Measurements from ENCODE around the gene IPPK. TPM values are rescaled to one million over a fixed set of nuclear protein-coding genes. Genes with fewer than 3 reads are reported as not detected.
"Not testable (repeated sequence)": the region's sequence is repeated elsewhere in the genome, so short reads cannot be mapped to it uniquely, and the experiment has no call there.

Gene IPPK
- total RNA-seq, 2 donors from 2014 or later = 10.3 to 14.0 TPM

DNA sequence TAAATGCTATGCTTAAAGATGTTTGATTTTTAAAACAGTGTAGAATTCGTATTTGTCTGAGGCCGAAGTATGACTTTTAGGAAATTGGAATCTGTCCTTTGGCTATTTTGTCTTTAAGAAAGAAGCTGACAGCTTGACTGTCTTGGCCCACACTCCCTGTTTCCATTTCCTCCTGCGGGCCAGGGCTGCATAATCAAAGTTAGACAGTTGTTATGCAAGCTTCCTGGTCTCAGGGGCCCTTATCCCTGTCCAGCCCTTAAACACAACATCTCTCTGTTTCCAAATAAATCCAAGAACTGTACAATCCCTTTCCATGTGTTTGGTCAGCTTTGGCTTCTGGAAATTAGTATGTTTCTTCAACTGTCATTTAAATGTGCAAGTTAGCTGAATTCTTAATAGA is 79.6 kb downstream of the IPPK start:
- Histone ChIP-seq H3K27ac (no peak overlapping the region), H3K4me3 (no peak overlapping the region), H3K36me3 (no peaks in the 10 kb centered on the region), H3K9me3 (no peaks in the 10 kb centered on the region), H3K4me1 (replicated peaks) (no peaks in the 10 kb centered on the region), H3K27me3 (replicated peaks; ENCODE audit: insufficient read depth) (no peaks in the 10 kb centered on the region)
- WGBS = 4% methylated on average over 3 of the region's 3 CpGs
- no peak for DNase-seq (ENCODE audit: low spot score)
- TF ChIP-seq POLR2A (IDR thresholded peaks at IDR 0.05) = no peak
- TF ChIP-seq POLR2AphosphoS5 (IDR thresholded peaks at IDR 0.05) = peak; percentile 54
- intact Hi-C loops (cut with DNase I) = no loop called here

DNA sequence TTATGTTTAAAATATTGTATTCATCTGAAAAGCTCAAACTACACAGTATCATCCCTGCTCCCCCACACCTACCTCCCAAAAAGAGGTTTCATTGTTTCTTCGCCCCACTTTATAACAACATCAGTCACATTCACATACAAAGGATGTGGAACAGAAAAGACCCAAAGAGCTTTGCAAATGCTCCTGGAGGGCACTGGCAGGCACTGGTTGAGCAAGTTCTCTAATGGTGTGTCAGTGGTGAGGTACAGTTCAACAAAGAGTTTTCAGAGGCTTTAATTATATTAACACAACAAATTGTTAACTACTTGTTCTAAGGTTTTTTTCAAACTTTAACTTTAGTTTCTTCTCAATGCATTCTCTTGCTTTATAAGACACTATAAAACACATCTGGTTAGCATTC is 80.0 kb downstream of the IPPK start:
- DNase-seq (ENCODE audit: low spot score) = no peak
- Histone ChIP-seq H3K36me3 (no peaks in the 10 kb centered on the region), H3K4me1 (replicated peaks) (no peaks in the 10 kb centered on the region), H3K27me3 (replicated peaks; ENCODE audit: insufficient read depth) (no peaks in the 10 kb centered on the region), H3K27ac (no peak overlapping the region), H3K9me3 (no peaks in the 10 kb centered on the region), H3K4me3 (no peak overlapping the region)
- TF ChIP-seq POLR2AphosphoS5 (IDR thresholded peaks at IDR 0.05) (no peak), POLR2A (IDR thresholded peaks at IDR 0.05) (no peak)
- TF ChIP-seq, protein P1, sequence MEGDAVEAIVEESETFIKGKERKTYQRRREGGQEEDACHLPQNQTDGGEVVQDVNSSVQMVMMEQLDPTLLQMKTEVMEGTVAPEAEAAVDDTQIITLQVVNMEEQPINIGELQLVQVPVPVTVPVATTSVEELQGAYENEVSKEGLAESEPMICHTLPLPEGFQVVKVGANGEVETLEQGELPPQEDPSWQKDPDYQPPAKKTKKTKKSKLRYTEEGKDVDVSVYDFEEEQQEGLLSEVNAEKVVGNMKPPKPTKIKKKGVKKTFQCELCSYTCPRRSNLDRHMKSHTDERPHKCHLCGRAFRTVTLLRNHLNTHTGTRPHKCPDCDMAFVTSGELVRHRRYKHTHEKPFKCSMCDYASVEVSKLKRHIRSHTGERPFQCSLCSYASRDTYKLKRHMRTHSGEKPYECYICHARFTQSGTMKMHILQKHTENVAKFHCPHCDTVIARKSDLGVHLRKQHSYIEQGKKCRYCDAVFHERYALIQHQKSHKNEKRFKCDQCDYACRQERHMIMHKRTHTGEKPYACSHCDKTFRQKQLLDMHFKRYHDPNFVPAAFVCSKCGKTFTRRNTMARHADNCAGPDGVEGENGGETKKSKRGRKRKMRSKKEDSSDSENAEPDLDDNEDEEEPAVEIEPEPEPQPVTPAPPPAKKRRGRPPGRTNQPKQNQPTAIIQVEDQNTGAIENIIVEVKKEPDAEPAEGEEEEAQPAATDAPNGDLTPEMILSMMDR (IDR thresholded peaks at IDR 0.05) = no peak
- intact Hi-C loops (cut with DNase I) = no loop called here
- WGBS = 44% methylated on average over 1 of the region's 1 CpG

DNA sequence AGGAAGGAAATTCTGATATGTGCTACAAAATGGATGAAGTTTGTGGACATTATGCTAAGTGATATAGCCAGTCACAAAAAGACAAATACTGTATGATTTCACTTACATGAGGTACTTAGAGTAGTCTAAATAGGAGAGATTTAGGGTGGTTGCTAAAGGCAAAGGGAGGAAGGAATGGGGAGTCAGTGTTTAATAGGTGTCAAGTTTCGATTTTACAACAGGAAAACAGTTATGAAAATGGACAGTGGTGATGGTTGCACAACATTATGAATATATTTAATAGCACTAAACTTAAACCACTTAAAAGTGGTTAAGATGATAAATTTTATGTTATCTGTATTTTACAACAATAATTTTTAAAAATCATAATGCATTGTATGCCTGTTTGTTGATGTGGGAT is 93.8 kb downstream of the IPPK start:
- no peaks in the 10 kb centered on the region for H3K4me1 ChIP-seq (replicated peaks)
- no peak for DNase-seq (ENCODE audit: low spot score)
- no peak overlapping the region for H3K4me3 ChIP-seq
- no peaks in the 10 kb centered on the region for H3K27me3 ChIP-seq (replicated peaks; ENCODE audit: insufficient read depth)
- WGBS = 49% methylated on average over 1 of the region's 1 CpG
- TF ChIP-seq POLR2AphosphoS5 (IDR thresholded peaks at IDR 0.05) (no peak), POLR2A (IDR thresholded peaks at IDR 0.05) (no peak)
- TF ChIP-seq, protein P1 (IDR thresholded peaks at IDR 0.05) = no peak
- H3K9me3 ChIP-seq = no peaks in the 10 kb centered on the region
- intact Hi-C loops (cut with DNase I) = no loop called here
- H3K36me3 ChIP-seq = no peaks in the 10 kb centered on the region
- H3K27ac ChIP-seq = no peak overlapping the region

DNA sequence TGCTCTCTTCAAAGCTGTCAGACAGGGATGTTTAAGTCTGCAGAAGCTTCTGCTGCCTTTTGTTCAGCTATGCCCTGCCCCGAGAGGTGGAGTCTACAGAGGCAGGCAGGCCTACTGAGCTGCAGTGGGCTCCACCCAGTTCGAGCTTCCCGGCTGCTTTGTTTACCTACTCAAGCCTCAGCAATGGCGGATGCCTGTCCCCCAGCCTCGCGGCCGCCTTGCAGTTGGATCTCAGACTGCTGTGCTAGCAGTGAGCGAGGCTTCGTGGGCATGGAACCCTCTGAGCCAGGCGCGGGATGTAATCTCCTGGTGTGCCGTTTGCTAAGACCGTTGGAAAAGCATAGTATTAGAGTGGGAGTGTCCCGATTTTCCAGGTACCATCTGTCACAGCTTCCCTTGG is 96.3 kb downstream of the IPPK start:
- intact Hi-C loops (cut with DNase I); H3K4me3 ChIP-seq; H3K9me3 ChIP-seq; H3K27me3 ChIP-seq (replicated peaks; ENCODE audit: insufficient read depth); H3K4me1 ChIP-seq (replicated peaks); H3K36me3 ChIP-seq; DNase-seq (ENCODE audit: low spot score); H3K27ac ChIP-seq: not testable (repeated sequence)
- 95% methylated on average over 14 of the region's 14 CpGs for WGBS

DNA sequence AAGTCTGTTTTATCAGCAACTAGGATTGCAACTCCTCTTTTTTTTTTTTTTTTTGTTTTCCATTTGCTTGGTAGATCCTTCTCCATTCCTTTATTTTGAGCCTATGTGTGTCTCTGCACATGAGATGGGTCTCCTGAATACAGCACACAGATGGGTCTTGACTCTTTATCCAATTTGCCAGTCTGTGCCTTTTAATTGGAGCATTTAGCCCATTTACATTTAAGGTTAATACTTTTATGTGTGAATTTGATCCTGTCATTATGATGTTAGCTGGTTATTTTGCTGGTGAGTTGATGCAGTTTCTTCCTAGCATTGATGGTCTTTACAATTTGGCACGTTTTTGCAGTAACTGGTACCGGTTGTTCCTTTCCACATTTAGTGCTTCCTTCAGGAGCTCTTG is 98.1 kb downstream of the IPPK start:
- H3K36me3 ChIP-seq; DNase-seq (ENCODE audit: low spot score); H3K27ac ChIP-seq; intact Hi-C loops (cut with DNase I); H3K4me1 ChIP-seq (replicated peaks); H3K9me3 ChIP-seq; H3K4me3 ChIP-seq; H3K27me3 ChIP-seq (replicated peaks; ENCODE audit: insufficient read depth): not testable (repeated sequence)
- 89% methylated on average over 2 of the region's 2 CpGs for WGBS

DNA sequence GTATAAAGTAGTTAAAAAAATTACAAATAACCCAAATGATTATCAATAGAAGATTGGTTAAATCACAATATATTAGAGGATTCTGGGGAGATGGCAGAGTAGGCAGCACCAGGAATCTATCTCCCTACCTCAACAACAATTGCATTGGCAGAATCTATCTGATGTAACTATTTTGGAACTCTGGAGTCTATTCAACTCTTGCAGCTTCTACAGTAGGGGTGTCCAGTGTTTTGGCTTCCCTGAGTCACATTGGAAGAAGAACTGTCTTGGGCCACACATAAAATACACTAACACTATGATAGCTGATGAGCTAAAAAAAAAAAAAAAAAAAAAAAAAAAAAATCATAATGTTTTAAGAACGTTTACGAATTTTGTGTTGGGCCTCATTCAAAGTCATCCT is 104.9 kb downstream of the IPPK start:
- no peaks in the 10 kb centered on the region for H3K4me1 ChIP-seq (replicated peaks)
- TF ChIP-seq POLR2AphosphoS5 (IDR thresholded peaks at IDR 0.05) (no peak), POLR2A (IDR thresholded peaks at IDR 0.05) (no peak)
- no peaks in the 10 kb centered on the region for H3K27me3 ChIP-seq (replicated peaks; ENCODE audit: insufficient read depth)
- no peak overlapping the region for H3K27ac ChIP-seq
- no peaks in the 10 kb centered on the region for H3K9me3 ChIP-seq
- no peaks in the 10 kb centered on the region for H3K36me3 ChIP-seq
- WGBS = 58% methylated on average over 2 of the region's 2 CpGs
- DNase-seq (ENCODE audit: low spot score) = no peak
- intact Hi-C loops (cut with DNase I) = no loop called here
- H3K4me3 ChIP-seq = no peak overlapping the region

DNA sequence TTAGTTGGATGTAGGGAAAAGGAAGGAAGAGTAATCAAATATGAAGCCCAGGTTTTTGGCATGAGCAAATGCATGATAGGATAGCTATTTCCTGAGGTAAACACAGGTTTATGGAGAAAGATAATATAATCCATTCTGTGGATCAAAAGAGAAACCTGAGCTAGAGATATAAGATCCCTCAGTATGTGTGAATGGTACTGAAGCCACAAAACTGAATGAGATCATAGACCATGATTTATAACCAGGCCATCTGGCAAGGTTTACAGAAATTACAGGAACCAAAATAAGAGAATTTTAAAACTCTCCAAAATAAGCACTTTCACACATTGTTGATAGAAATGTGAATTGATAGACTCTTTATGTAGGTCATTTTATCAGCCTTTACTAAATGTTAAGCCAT is 105.4 kb downstream of the IPPK start:
- Histone ChIP-seq H3K4me1 (replicated peaks) (no peaks in the 10 kb centered on the region), H3K4me3 (no peak overlapping the region), H3K27ac (no peak overlapping the region), H3K27me3 (replicated peaks; ENCODE audit: insufficient read depth) (no peaks in the 10 kb centered on the region), H3K36me3 (no peaks in the 10 kb centered on the region), H3K9me3 (no peaks in the 10 kb centered on the region)
- intact Hi-C loops (cut with DNase I) = no loop called here
- TF ChIP-seq POLR2A (IDR thresholded peaks at IDR 0.05) (no peak), POLR2AphosphoS5 (IDR thresholded peaks at IDR 0.05) (no peak)
- TF ChIP-seq, protein P1 (IDR thresholded peaks at IDR 0.05) = no peak
- DNase-seq (ENCODE audit: low spot score) = no peak

Other genes starting within 250 kb of the IPPK start
- 1 to 10 TPM; 3.6 to 6.5 TPM for gene OMD, start 245.7 kb downstream of the IPPK start, total RNA-seq
- 1 to 10 TPM in 1 of 2 donors, under 1 TPM in 1; 0.68 to 1.8 TPM for gene ASPN, start 187.6 kb downstream of the IPPK start, total RNA-seq
- gene ECM2, start 134.1 kb downstream of the IPPK start, total RNA-seq = 10 to 100 TPM in 1 of 2 donors, 1 to 10 TPM in 1; 2.6 to 14.1 TPM
- gene BICD2, start 94.7 kb upstream of the IPPK start, total RNA-seq = 10 to 100 TPM; 22.2 to 48.3 TPM
- gene ZNF484, start 207.9 kb upstream of the IPPK start, total RNA-seq = 10 to 100 TPM in 1 of 2 donors, 1 to 10 TPM in 1; 9.3 to 10.3 TPM

All from prostate gland (tissue), 2 donors.